Testis (tissue), 2 donors: ENCODE results near the gene CLCN7.

Experiments used
- POLR2A ChIP-seq: fragments of 450-650 bp; IDR thresholded peaks from one replicate; pipeline ENCODE4 v1.6.1; 2017; ENCODE audit warnings: antibody characterized with exemption, mild to moderate bottlenecking, moderate library complexity
- TF ChIP-seq, protein P1 (sequence below), 3 experiments: fragments of 450-650 bp in 2 of 3; fragments of 200-600 bp in 1 of 3; sonication (generic) in 1 of 3; IDR thresholded peaks; one replicate each; pipeline ENCODE4 v1.5.1; 2016 to 2019; ENCODE audit warnings: antibody characterized with exemption in 3 of 3, mild to moderate bottlenecking in 2 of 3, moderate library complexity in 1 of 3

DNA sequence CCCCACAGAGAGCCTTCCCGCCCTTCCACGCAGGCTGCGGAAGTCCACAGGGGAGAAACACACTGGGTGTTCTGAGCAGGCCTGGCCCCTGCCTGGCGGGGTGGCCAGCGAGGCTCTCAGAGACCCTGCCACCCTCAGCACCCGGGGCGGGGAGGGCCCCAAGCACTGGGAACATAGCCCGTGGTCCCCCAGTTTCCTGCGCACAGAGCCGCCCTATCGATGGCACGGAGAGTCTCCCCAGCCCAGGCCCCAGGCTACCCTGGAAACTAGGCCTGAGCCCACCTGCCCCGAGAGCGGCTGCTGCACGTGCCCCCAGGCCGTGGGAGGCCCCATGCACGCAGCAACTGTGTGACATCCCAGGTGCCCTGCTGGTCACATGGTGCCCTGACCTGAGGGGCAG, 20.3 kb downstream of the CLCN7 start:
- TF ChIP-seq, protein P1, sequence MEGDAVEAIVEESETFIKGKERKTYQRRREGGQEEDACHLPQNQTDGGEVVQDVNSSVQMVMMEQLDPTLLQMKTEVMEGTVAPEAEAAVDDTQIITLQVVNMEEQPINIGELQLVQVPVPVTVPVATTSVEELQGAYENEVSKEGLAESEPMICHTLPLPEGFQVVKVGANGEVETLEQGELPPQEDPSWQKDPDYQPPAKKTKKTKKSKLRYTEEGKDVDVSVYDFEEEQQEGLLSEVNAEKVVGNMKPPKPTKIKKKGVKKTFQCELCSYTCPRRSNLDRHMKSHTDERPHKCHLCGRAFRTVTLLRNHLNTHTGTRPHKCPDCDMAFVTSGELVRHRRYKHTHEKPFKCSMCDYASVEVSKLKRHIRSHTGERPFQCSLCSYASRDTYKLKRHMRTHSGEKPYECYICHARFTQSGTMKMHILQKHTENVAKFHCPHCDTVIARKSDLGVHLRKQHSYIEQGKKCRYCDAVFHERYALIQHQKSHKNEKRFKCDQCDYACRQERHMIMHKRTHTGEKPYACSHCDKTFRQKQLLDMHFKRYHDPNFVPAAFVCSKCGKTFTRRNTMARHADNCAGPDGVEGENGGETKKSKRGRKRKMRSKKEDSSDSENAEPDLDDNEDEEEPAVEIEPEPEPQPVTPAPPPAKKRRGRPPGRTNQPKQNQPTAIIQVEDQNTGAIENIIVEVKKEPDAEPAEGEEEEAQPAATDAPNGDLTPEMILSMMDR (IDR thresholded peaks at IDR 0.05): no peak
- TF ChIP-seq POLR2A: no peak
